Measurements from ENCODE around the gene PTPRN2.

Gene PTPRN2

GRCh38 chr7:158531661-158532060 lies 56.0 kb downstream of the PTPRN2 start:
- in situ Hi-C loops (cut with HindIII; ENCODE audit: low sequenced_read_pairs), result no loop called here
- no peak for TF ChIP-seq CTCF (IDR thresholded peaks at IDR 0.05; ENCODE audit: low read depth, low read length, missing control alignments)
- no peak overlapping the region for H3K4me3 ChIP-seq (ENCODE audit: low read depth, low read length)
- DNase-seq (ENCODE audit: low read depth), result no peak

DNA sequence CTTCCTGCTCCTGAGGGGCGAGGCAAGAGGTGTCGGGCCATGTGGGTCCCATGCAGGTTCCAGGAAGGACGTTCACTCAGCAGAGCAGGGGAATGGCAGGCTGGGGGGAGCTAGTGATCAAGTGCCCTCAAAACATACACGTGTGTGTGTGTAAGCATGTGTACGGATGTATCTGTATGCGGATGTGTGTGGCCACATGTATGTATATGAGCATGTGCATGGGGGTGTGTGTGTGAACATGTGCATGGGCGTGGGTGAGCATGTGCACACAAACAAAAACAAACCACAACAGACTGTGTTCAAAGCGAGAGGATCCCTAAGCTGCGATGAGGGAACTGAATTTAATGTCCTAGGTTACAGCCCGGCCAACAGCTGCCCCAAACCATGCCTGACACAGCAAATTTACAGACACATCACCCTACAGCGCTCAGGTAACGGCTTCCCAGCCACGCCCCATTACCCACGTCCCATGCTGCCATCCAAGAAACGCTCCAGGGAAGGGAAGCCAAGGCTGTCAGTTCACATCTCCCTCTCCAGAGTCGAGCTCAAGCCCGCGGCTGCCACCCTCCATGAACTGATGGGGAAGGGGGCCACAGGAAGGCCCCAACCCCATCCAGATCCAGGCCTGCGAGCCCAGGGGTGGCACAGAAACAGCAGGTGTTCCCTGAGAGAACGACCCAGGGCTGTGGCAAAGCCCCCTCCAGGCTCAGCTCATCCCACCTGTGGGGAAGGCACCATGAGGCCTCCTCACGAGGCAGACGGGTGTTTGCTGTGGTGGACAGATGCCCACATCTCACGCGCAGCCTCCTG lies 56.6 kb downstream of the PTPRN2 start:
- no peak for TF ChIP-seq CTCF (IDR thresholded peaks at IDR 0.05; ENCODE audit: low read depth, low read length, missing control alignments)
- H3K4me3 ChIP-seq (ENCODE audit: low read depth, low read length), result no peak overlapping the region
- DNase-seq (ENCODE audit: low read depth), result no peak
- in situ Hi-C loops (cut with HindIII; ENCODE audit: low sequenced_read_pairs), result no loop called here

DNA sequence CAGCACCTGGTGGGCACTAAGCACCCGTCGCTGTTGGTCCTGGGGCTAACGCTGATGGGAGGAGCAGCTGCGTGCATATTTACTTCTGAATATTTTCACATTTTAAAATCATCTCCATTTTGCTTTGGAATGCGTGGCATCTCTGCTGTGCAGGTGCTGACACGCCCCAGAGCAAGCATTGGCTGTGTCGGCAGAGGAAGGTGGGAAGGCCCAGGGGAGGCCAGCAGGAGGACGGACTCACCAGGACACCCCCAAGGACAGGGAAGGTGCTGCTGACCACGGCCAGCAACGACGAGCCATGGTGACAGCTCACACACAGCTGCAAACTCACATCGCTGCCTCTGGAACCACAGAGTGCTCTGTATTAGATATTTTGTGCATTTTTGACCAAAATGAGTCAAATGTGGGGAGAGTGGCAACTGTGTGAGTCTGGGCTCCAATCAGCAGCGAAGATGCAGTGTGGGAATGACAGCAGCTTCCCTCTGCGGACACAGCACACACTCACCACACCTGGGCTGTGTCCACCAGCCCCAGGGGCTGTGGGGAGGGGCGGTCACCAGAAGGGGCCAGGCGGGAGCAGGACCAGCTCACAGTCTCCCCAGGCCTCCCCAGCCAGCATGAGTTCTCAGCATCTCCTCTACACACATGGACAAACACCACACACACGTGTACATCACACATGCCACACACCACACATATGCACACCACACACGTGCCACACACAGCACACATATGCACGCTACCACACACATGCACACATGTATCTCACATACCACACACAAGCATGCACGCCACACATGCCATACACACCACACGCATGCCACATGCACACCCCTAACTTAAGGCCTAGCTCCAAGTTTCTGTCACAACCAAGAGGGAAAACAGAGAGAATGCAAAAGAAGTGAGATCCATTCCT lies 58.2 kb downstream of the PTPRN2 start:
- DNase-seq (ENCODE audit: low read depth), result no peak
- no peak overlapping the region for H3K4me3 ChIP-seq (ENCODE audit: low read depth, low read length)
- TF ChIP-seq CTCF (IDR thresholded peaks at IDR 0.05; ENCODE audit: low read depth, low read length, missing control alignments), result no peak
- in situ Hi-C loops (cut with HindIII; ENCODE audit: low sequenced_read_pairs), result no loop called here

GRCh38 chr7:158527915-158528502 lies 59.6 kb downstream of the PTPRN2 start:
- DNase-seq (ENCODE audit: low read depth), result no peak
- no peak for TF ChIP-seq CTCF (IDR thresholded peaks at IDR 0.05; ENCODE audit: low read depth, low read length, missing control alignments)
- no peak overlapping the region for H3K4me3 ChIP-seq (ENCODE audit: low read depth, low read length)
- in situ Hi-C loops (cut with HindIII; ENCODE audit: low sequenced_read_pairs), result no loop called here

DNA sequence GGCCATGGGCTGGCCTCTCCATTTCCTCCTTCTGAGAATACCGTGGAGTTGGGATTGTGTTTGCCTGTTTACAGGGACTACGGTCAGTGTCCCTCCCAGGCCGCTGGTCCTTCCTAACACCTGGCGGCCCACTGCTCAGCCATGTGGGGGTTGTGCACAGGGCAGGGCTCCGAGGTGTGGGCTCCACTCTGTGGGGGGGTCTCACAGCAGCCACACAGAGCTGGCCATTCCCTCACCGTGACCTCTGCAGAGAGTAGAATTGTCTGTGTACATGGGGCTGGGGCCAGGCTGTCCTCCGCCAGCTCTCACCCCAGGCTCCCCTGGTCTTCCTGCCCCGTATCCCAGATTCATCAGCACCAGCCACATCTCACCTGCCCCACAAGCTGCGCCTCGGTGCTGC lies 60.1 kb downstream of the PTPRN2 start:
- no peak overlapping the region for H3K4me3 ChIP-seq (ENCODE audit: low read depth, low read length)
- in situ Hi-C loops (cut with HindIII; ENCODE audit: low sequenced_read_pairs), result no loop called here
- TF ChIP-seq CTCF (IDR thresholded peaks at IDR 0.05; ENCODE audit: low read depth, low read length, missing control alignments), result no peak
- no peak for DNase-seq (ENCODE audit: low read depth)

DNA sequence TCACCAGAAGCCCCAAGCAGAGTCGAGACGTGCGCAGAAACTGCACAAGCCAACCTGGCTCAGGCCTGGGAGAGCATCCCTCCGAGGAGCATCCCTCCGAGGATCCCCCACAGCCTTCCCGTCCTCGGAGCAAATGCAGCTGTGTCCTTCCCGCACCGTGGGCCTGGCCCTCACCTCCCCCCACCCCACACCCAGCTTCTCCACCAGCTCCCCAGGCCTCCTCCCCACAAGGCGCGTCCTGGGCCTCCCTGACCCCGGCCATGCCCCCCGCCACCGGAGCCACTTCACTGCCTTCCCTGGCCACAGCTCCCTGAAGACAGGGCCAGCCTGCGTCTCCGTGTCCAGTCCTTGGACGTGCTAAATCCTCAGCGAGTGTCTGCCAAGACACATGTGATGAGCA lies 60.6 kb downstream of the PTPRN2 start:
- TF ChIP-seq CTCF (IDR thresholded peaks at IDR 0.05; ENCODE audit: low read depth, low read length, missing control alignments), result no peak
- H3K4me3 ChIP-seq (ENCODE audit: low read depth, low read length), result no peak overlapping the region
- DNase-seq (ENCODE audit: low read depth), result no peak
- in situ Hi-C loops (cut with HindIII; ENCODE audit: low sequenced_read_pairs), result no loop called here

Measured in astrocyte of the cerebellum (primary cell).